Ectodermal cell (in vitro differentiated cells): Measurements from ENCODE around the gene PCA3.
"Not testable (repeated sequence)": the region's sequence is repeated elsewhere in the genome, so short reads cannot be mapped to it uniquely, and the experiment has no call there.

Experiments used
- H3K27ac ChIP-seq: 2 replicates; pipeline ENCODE4 v1.7.0; 2013; ENCODE audit warnings: mild to moderate bottlenecking, low read depth, low read length; ENCODE audit not compliant: insufficient read depth, poor library complexity, severe bottlenecking
- H3K27me3 ChIP-seq: 2 replicates; pipeline ENCODE4 v1.7.0; 2013; ENCODE audit warnings: mild to moderate bottlenecking, low read length; ENCODE audit not compliant: insufficient read depth, control insufficient read depth, poor library complexity, severe bottlenecking
- H3K36me3 ChIP-seq: one replicate; pipeline ENCODE4 v1.7.0; 2013; ENCODE audit warnings: low read length; ENCODE audit not compliant: control insufficient read depth, insufficient read depth
- H3K4me1 ChIP-seq: one replicate; pipeline ENCODE4 v1.7.0; 2013; ENCODE audit warnings: low read length; ENCODE audit not compliant: control insufficient read depth, insufficient read depth
- H3K4me3 ChIP-seq: 2 replicates; pipeline ENCODE4 v1.7.0; 2013; ENCODE audit warnings: low read depth, low read length, control low read depth; ENCODE audit not compliant: insufficient read depth
- H3K9me3 ChIP-seq: 2 replicates; pipeline ENCODE4 v1.7.0; 2013; ENCODE audit warnings: mild to moderate bottlenecking, low read length, moderate library complexity; ENCODE audit not compliant: control insufficient read depth
- WGBS, 2 experiments: methylation state at CpG; one replicate each; pipeline ENCODE4 v1.1.7; 2013; ENCODE audit warnings: missing lambda C conversion rate in 2 of 2; 5-methylcytosine and 5-hydroxymethylcytosine counted together

PCA3 gene

DNA sequence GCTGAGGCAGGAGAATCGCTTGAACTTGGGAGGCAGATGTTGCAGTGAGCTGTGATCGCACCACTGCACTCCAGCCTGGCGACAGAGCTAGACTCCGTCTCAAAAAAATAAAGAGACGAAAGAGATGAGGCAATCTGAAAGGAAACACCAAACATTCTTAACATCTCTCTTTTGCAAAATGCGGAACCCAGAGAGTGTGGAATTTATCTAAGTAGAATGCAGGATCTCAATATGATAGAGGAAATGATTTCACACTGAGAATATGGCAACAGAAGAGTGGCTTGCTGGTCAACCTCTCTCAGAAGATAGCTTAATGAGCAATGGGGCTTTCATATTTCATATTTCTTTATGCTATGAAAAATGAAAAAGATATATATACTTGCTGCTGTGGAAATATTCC lies 33.4 kb upstream of the PCA3 start:
- Histone ChIP-seq H3K27ac (no peak overlapping the region), H3K36me3 (no peaks in the 10 kb centered on the region), H3K27me3 (no peaks in the 10 kb centered on the region), H3K9me3 (no peaks in the 10 kb centered on the region), H3K4me1 (no peaks in the 10 kb centered on the region), H3K4me3 (no peak overlapping the region)
- 94 to 96% methylated on average over 6 of the region's 6 CpGs for WGBS, 2 experiments

GRCh38 chr9:76732341-76732958 lies 31.8 kb upstream of the PCA3 start:
- Histone ChIP-seq H3K27me3 (no peaks in the 10 kb centered on the region), H3K27ac (no peak overlapping the region), H3K36me3 (no peaks in the 10 kb centered on the region), H3K4me3 (no peak overlapping the region), H3K4me1 (no peaks in the 10 kb centered on the region), H3K9me3 (no peaks in the 10 kb centered on the region)
- 94 to 97% methylated on average over 3 of the region's 3 CpGs for WGBS, 2 experiments

DNA sequence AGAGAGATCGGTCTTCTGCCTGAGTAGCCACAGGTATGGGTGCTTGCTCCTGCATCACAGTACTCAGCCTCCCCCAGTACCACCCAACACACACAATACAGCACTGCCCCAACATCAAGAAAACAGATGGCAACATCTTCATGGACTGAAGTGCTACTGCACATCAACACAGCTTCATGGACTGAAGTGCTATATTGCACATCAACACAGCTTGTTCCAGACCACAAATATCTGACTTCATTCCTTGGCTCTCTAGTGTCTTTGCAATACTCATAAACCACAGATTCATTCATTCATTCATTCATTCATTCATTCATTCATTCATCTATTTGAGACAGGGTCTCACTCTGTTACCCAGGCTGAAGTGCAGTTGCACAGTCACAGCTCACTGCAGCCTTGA lies 31.1 kb upstream of the PCA3 start:
- H3K27ac ChIP-seq: no peak overlapping the region
- no peaks in the 10 kb centered on the region for H3K27me3 ChIP-seq
- H3K9me3 ChIP-seq: no peaks in the 10 kb centered on the region
- no peaks in the 10 kb centered on the region for H3K4me1 ChIP-seq
- WGBS, 2 experiments: 90 to 93% methylated on average over 1 of the region's 1 CpG
- H3K36me3 ChIP-seq: no peaks in the 10 kb centered on the region
- no peak overlapping the region for H3K4me3 ChIP-seq

- no peaks in the 10 kb centered on the region for H3K9me3 ChIP-seq
- H3K36me3 ChIP-seq: no peaks in the 10 kb centered on the region
- no peaks in the 10 kb centered on the region for H3K4me1 ChIP-seq
- no peak overlapping the region for H3K4me3 ChIP-seq
- no peak overlapping the region for H3K27ac ChIP-seq
- H3K27me3 ChIP-seq: no peaks in the 10 kb centered on the region
- WGBS, 2 experiments: 89 to 92% methylated on average over 3 of the region's 3 CpGs
These were observed 29.5 kb upstream of the PCA3 start for GRCh38 chr9:76734716-76735115.

DNA sequence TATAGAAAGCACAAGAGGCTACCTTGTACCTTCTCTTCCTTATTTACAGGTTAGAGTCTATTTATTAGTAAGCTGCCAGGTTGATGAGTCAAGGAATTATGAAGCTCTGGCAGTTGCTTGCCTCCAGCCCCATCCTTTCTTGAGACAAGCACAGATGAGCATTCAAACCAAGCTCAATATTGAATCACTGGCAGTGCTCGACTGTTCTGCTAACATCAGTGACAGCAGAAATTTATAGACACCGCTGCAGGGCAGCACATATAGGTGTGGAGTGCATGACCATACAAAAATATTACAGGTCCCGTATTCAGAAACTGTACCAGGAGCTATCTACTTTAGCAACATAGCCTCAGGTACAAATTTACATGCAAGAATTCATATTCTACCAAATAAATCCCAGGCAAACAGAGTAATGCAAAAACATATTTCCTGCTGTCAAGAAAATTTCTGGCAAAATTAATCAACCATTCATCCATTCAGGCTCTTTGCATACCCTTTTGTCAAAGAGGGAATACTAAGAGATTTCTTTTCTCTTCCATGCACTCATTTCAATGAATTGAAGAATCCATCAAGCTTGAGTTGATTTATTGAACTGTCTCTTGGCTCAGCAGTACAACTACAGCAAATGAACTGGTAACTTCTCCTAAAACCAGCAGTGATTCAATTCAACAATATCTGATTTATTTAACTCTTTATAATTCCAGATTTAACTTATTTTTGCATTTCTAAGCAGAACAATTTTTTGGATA lies 26.9 kb upstream of the PCA3 start:
- no peak overlapping the region for H3K4me3 ChIP-seq
- no peaks in the 10 kb centered on the region for H3K27me3 ChIP-seq
- H3K36me3 ChIP-seq: no peaks in the 10 kb centered on the region
- no peaks in the 10 kb centered on the region for H3K9me3 ChIP-seq
- 96% methylated on average over 3 of the region's 3 CpGs for WGBS, 2 experiments
- no peak overlapping the region for H3K27ac ChIP-seq
- H3K4me1 ChIP-seq: no peaks in the 10 kb centered on the region

GRCh38 chr9:76738402-76738801 lies 25.8 kb upstream of the PCA3 start:
- WGBS, 2 experiments: 92 to 97% methylated on average over 4 of the region's 5 CpGs
- H3K27me3 ChIP-seq: no peaks in the 10 kb centered on the region
- no peak overlapping the region for H3K4me3 ChIP-seq
- H3K36me3 ChIP-seq: no peaks in the 10 kb centered on the region
- no peaks in the 10 kb centered on the region for H3K4me1 ChIP-seq
- H3K9me3 ChIP-seq: no peaks in the 10 kb centered on the region
- no peak overlapping the region for H3K27ac ChIP-seq

- H3K4me3 ChIP-seq: no peak overlapping the region
- no peaks in the 10 kb centered on the region for H3K9me3 ChIP-seq
- WGBS, 2 experiments: 81 to 83% methylated on average over 5 of the region's 5 CpGs
- no peaks in the 10 kb centered on the region for H3K27me3 ChIP-seq
- no peak overlapping the region for H3K27ac ChIP-seq
- no peaks in the 10 kb centered on the region for H3K4me1 ChIP-seq
- H3K36me3 ChIP-seq: no peaks in the 10 kb centered on the region
These were observed 22.7 kb upstream of the PCA3 start for GRCh38 chr9:76741524-76741923.

- not testable (repeated sequence) for H3K27ac ChIP-seq, H3K36me3 ChIP-seq, H3K27me3 ChIP-seq, H3K4me1 ChIP-seq, H3K9me3 ChIP-seq, H3K4me3 ChIP-seq
- 87 to 97% methylated on average over 4 of the region's 4 CpGs for WGBS, 2 experiments
These were observed 21.3 kb upstream of the PCA3 start for GRCh38 chr9:76742890-76743289.

- 95 to 100% methylated on average over 2 of the region's 3 CpGs for WGBS, 2 experiments
These were observed 20.3 kb upstream of the PCA3 start for GRCh38 chr9:76743931-76744330.

DNA sequence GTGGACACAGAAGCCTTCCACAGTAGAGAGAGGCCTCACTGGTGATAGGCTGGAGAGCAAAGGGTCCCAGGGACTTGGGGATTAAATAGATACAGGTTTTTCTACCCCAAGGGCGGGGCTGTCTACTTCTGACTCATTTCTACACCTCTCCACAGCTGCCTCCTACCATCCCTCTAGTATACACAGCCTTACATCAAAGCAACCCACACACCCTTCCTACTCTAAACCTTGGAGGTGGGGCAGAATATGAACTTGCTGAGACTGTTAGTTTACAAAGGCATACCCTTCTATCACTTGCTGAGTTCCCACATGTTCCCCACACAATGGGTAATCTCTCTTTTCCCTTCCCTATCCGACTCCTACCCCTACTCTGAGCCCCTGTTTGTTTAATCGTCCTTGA lies 19.9 kb upstream of the PCA3 start:
- Histone ChIP-seq H3K9me3 (no peaks in the 10 kb centered on the region), H3K4me3 (no peak overlapping the region), H3K36me3 (no peaks in the 10 kb centered on the region), H3K27me3 (no peaks in the 10 kb centered on the region), H3K27ac (no peak overlapping the region), H3K4me1 (peaks cover 3% of the 10 kb centered on the region)
- 84 to 89% methylated on average over 3 of the region's 3 CpGs for WGBS, 2 experiments

More at GRCh38 chr9:76743931-76744330, 20.3 kb upstream of the PCA3 start:
- Histone ChIP-seq H3K36me3 (no peaks in the 10 kb centered on the region), H3K27me3 (no peaks in the 10 kb centered on the region), H3K4me3 (no peak overlapping the region), H3K9me3 (no peaks in the 10 kb centered on the region), H3K4me1 (peaks cover 1% of the 10 kb centered on the region), H3K27ac (no peak overlapping the region)
